Hematopoietic multipotent progenitor cell treated with erythropoietin and hydrocortisone succinate and interleukin-3 and kit ligand, for 8 days (in vitro differentiated cells): ENCODE data around the gene SAPCD1.

ENCODE experiments used
- DNase-seq: peaks from one replicate; pipeline ENCODE4 v3.0.0-alpha.2; 2015

Gene SAPCD1

GRCh38 chr6:31758281-31758680 is 4.2 kb upstream of the SAPCD1 start:
- no peak for DNase-seq

- DNase-seq, result no peak
Measured at GRCh38 chr6:31760790-31761189, 1.7 kb upstream of the SAPCD1 start.

GRCh38 chr6:31761343-31761742 is 1.1 kb upstream of the SAPCD1 start:
- no peak for DNase-seq

- DNase-seq, result no peak
Measured at GRCh38 chr6:31762878-31763618, 592 bp downstream of the SAPCD1 start.

- DNase-seq, result no peak
Measured at GRCh38 chr6:31763619-31763940, 1.1 kb downstream of the SAPCD1 start.

GRCh38 chr6:31764198-31764597 is 1.7 kb downstream of the SAPCD1 start:
- no peak for DNase-seq

GRCh38 chr6:31765559-31765909 is 3.1 kb downstream of the SAPCD1 start:
- DNase-seq, result no peak

- DNase-seq, result no peak
Measured at GRCh38 chr6:31765910-31766794, 3.7 kb downstream of the SAPCD1 start.

GRCh38 chr6:31767096-31767645 is 4.7 kb downstream of the SAPCD1 start:
- DNase-seq, result no peak

GRCh38 chr6:31768363-31769257 is 6.2 kb downstream of the SAPCD1 start:
- no peak for DNase-seq

- peak; percentile 87 for DNase-seq
Measured at GRCh38 chr6:31769684-31770371, 7.4 kb downstream of the SAPCD1 start.

- DNase-seq, result no peak
Measured at GRCh38 chr6:31770860-31771259, 8.4 kb downstream of the SAPCD1 start.

GRCh38 chr6:31771992-31772358 is 9.5 kb downstream of the SAPCD1 start:
- DNase-seq, result peak; percentile 50

GRCh38 chr6:31775184-31775583 is 12.7 kb downstream of the SAPCD1 start:
- no peak for DNase-seq

GRCh38 chr6:31775633-31776484 is 13.4 kb downstream of the SAPCD1 start:
- DNase-seq, result no peak

GRCh38 chr6:31776485-31776988 is 14.1 kb downstream of the SAPCD1 start:
- DNase-seq, result no peak

- peak; percentile 86 for DNase-seq
Measured at GRCh38 chr6:31776989-31777666, 14.7 kb downstream of the SAPCD1 start, which contains the start of gene VWA7. TSS of gene VWA7 (minus strand) at chr6:31777328. CDS start at chr6:31776779, 549 bp downstream.

- DNase-seq, result no peak
Measured at GRCh38 chr6:31777667-31778050, 15.2 kb downstream of the SAPCD1 start.

GRCh38 chr6:31778193-31778592 is 15.7 kb downstream of the SAPCD1 start:
- DNase-seq, result no peak
